Inflammatory macrophage treated with lipopolysaccharide for 4 hours (primary cell): ENCODE data around the gene KLF9.

Experiments used
- DNase-seq: peaks from one replicate; pipeline ENCODE4 v3.0.0-alpha.2; 2020

The KLF9 gene

DNA sequence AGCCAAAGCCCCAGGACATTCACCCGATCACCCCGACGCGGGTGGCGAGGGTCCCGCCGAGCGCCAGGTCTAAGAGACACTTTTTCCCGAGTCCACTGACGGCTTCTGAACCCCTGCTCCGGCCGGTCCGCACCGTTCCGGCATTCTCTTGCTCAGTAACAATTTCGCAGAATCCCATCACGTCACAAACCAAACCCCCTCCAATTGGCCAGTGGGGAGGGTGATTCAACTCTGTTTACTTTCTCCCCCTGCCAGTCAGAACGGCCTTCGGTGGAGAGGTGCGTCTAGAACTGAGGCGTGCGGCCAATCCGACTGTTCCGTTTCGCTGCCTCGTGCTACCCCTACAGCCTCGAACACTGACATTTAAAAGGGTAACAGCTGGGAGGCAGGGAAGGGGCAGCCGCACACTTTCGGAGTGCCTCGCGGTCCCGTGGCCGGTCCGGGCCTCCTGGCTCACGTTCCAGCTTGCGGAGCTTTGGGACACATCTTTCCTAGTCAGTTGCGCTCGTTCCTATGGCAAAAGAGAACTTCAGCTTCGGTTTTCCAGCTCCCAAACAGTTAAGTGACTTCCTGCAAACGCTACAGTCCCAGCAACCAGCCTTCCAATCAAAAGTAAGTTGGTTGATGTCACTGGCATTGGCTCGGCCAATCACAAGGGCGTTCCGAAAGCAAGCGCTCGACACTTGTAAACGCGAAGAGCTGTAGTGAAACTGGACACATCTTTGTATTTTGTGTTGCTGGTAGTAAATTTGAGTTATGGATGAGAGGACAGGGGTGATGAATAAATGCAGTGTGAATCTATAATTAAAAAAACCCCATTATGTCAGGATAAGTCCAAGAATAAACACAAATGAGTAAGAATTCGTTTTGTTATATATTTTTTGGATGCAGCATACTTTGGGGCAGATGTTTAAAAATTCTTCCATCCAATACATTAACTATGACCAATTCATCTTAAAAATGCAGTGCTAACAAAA lies at the start of gene KLF9:
Gene KLF9, minus strand, starts transcription at position 859 of the 977 bp plus-strand sequence. CDS start 1,294 bp downstream, outside the sequence.
- peak; percentile 94 for DNase-seq

DNA sequence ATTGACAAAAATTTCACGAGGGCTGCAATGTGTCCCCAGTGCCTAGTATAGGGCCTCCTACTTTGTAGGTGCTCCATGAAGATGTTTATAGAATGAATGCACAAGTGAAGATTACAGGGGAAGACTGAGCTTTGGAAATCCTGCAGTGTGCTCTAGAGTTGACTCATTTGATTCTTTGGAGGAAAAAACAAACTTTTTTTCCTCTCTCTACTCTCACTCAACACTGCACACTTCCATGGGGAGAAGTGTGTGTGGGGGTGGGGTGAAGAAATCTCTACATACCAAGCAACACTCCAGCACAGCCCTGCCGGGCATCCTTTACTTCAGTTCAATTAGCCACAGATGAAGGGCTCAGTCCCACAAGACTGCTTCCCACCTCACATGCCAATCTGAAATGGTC lies 49.4 kb upstream of the KLF9 start:
- no peak for DNase-seq

DNA sequence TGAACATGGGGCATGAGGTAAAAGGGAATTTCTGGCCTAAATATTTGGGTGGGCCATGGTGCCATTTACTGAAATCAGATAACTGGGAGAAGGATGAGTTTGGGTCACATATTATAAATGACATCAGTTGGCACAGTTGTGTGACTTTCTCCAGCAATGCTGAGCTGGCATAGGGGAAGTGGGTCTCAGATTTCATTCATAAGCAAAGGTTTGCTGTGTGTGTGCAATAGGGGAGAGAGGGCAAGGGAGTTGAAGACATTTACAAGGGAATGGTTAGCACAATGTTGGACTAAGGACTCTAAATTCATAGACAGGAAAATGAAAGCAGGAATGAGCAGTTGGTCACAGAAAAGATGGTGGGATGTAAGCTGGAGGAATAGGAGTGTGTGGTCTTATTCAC lies 47.8 kb upstream of the KLF9 start:
- DNase-seq: no peak

DNA sequence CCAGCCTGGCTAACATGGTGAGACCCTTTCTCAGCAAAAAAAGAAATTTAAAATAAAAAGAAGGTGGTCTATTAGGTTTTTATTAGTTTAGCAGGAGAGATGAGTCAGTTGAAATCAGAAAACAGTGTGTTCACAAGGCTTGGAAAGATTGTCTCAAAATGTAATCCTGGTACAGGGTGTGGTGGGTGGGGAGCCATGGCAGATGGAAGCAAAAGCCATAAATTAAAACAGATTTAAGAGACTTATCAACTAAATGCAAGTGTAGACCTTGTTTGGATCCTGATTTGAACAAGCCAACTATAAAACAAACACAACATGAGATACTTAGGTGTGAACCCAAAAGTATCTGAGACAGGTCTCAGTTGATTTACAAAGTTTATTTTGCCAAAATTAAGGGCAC lies 42.8 kb upstream of the KLF9 start:
- no peak for DNase-seq

DNA sequence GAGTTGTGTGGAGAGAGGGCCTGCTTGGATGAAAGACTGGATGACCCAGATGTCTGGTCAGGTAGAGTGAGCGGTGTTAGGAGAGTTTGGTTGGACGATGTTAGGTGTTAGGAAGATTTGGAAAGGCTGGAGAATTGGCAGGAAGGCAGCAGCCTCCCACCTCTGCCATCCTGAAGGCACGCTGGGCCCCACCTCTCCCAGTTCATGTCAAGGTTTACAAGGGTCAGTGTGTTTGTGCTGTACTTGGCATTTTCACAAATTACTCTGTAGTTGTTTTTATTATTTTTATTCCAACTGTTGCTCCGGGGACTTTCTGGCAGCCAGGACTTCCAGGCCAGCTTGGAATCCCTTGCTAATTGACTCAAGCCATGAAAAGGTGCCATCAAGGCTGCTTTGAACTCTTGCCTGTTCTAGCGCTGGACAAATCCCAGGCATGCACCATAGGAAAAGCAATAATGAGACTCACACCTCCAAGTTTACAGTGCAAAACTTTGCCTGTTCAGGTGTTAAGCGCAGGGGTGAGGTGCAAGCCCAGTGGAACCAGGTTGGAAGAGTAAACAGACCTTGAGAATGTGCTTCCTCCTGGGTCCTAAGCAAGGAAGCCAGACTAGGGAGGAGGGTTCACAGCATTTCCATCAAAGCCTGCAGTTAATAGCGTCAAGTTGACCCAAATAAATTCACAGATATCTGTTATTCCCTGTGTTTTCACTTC lies 41.7 kb upstream of the KLF9 start:
- no peak for DNase-seq

DNA sequence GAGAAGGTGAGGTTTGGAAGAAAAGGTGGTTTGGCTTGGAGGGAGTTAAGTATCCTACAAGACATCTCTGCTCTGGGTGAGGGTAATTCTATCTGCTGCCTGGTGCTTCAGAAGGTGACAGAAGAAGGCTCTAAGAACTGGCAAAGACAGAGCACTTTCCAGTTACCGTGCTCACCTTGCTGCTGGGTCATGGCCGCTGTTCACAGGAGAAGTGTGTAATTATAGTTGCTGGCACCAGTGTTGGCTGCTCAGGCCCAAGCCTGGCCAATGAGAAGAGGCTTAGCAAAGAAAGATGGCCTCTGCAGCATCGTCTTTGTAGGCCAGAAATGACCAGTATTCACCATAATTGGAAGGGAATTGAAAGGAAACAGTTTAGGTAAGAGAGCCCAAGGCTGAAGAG lies 37.9 kb upstream of the KLF9 start:
- DNase-seq: no peak

DNA sequence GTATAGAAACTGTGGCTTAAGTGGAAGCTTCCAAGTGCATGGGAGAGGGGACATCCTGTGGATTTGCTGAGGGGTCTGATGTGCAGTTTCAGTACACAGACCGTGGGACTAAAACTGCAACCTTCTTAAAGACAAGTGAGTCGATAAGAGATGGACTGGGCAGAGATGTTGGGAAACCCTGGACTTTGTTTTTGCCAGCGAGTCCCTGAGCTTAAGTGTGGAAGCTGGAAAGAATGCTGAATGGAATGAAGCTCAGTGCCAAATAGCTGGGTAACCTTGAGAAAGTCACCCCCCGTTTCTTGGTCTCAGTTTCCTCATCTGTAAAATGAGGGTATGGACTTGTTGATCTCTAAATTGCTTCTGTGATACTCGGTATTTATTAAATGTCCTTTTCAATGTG lies 37.3 kb upstream of the KLF9 start:
- no peak for DNase-seq

DNA sequence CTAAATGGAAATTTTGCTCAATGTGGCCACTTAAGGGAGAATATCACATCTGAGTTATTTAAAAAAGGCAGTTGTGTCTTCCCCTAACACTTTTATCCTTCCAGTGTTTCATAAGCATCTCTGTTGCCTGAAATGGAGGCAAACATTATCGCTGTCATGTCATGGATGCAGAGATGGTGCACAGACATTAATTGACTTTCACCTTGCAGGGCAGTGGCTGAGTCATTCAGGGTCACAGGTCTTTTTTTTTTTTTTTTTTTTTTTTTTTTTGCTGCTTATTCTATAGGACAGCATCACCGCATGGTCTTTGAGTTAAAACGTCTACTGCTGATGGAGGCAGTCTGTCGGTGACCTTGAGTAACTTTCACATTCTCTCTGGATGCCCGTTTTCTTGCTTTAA lies 36.3 kb upstream of the KLF9 start:
- no peak for DNase-seq

DNA sequence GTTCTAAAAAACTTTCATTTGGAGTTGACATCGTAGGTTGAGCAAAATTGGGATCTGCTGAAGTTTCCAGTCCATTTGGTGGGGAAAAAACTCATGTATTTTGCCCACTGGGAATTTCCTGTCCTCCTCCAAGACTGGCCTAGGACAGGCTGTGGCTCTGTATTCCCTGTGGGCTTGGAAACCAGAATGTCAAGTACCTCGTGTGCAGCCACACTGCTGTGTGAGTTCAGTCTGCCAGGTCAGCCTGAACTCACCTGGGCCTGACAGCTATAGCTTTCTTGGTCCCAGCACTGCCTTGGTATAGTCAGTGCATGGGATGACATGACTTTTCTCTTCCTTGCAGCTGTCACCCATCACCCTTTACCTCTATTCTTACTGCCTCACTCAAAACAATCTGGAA lies 35.0 kb upstream of the KLF9 start:
- DNase-seq: no peak

DNA sequence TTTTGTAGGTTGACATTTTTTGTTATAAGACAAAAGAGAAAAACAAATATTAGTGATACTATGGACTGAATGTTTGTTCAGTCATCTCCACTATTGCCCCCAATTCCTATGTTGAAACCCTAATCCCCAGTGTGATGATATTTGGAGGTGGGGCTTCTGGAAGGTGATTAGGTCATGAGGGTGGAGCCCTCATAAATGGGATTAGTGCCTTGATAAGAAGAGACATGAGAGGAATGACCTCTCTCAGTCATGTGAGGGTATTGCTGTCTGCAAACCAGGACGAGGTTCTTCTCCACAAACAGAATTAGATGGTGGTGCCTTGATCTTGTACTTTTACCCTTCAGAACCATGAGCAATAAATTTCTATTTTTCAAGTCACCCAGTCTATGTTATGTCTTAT lies 34.5 kb upstream of the KLF9 start:
- no peak for DNase-seq

DNA sequence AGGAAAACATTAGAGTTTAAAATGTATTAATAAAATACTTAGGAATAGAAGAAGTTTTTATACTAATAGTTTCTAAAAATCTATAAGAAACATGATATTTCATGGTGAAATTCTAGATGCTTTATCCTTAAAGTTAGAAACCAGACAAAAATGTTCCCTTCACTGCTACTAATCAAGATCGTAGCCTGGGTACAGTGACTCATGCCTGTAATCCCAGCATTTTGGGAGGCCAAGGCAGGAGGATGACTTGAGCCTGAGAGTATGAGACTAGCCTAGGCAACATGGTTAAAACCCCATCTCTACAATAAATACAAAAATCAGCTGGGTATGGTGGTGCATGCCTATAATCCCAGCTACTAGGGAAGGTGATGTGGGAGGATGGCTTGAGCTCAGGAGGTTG lies 30.4 kb upstream of the KLF9 start:
- no peak for DNase-seq

DNA sequence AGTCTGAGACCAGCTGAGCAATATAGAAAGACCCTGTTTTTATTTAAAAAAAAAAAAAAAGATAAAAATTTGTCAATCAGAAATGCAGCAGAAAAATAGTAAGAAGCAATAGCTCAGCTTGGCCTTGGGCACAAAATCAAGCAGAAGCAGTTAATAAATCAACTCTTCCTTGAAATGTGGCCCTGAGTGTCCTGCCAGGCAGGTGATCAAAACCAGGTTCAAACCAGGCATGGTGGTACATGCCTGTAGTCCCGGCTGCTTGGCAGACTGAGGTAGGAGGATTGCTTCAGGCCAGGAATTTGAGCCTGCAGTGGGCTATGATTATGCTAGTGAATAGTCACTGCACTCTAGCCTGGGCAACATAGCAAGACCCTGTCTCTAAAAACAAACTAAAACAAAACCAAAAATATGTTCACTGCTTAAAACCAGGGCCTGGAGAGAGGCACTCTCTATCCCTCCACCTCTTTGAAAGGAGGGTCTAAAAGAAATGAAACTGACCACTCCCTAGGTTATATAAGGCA lies 27.9 kb upstream of the KLF9 start:
- no peak for DNase-seq

DNA sequence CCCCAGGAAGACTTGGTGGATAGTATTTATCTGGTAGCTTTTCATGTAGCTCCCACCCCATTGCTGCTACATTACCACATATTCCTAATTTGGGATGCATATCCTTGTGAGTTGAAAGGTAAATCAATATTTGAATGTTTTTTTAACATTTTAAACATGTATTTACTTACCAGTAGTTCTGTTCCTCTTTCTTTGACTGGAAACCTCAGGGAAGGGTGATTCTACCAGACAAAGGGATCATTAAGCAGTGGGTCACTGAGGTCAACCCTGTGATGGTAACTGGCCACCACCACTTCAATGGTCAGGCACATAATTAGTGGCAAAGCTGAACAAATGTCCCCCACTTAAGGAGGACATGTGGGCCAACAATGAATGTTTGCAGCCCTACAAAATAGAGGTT lies 27.2 kb upstream of the KLF9 start:
- DNase-seq: no peak

DNA sequence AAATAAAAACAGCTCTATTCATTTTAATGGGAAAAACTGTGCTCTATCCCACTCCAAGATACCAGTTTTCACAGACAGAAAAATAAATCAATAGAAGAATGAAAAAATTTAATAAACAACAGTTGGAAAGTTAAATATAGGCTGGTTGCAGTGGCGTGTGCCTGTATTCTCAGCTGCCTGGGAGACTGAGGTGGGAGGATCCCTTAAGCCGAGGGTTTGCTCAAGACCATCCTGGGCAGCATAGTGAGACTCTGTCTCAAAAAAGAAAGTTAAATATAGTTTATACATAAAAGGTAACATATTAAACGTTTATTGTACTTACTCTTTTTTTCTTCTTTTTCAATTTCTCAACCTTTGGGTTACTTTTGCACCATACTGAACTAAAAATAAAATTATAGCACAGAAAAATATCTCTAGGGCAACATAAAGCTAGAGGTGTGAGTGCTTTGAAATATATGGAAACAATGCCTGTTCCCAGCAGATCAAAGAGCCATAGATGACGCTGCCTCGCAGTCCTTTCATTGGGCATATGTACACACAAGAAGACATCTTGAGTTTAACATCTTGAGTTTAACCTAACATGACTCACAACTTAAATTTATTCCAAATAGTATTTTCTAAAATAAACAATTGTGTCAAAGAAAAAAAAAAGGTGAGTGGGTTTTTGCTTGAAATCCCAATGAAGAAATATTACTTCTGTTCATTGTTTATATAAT lies 25.7 kb upstream of the KLF9 start:
- no peak for DNase-seq

DNA sequence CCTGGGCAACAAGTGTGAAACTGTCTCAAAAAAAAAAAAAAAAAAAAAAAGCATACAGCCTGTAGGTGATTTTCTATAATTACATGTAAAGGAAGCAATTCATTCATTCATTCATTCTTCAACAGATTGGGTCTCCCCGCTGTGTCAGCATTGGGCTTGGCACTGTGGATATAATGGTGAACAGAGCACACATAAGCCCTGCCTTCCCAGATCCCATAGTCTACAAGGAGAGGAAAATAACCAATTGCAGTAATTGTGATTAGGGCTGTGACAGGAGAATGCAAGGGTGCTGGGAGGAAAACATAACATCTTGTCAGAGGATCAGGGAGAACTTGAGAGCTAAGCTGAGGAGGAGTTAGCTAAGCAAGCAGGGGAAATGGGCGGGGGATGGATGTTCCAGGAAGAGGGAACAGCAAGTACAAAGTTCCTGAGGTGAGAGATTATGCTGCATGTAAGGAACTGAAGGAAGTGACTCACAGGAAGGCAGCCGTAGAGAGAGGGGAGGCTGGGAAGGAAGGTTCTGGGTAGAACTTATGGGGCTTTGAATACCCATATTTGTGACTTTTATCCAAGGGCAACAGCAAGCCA lies 24.0 kb upstream of the KLF9 start:
- DNase-seq: peak; percentile 34

DNA sequence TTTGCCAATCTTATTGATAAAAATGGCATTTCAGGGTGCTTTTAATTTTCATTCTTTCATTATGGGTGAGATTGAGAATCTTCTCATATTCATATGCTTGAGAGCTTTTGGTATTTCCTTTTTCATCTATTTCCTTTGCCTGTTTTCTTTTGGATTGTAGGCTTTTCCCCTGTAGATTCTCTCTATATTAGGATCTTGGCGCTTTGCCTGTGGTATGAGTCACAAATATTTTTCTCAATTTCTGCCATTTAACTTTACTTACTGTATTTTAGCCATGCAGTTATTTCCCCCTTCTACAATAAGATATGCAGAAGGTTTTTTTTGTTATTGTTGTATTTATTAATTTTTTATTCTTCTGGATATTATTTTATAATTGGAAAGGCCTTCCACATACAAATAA lies 21.5 kb upstream of the KLF9 start:
- no peak for DNase-seq

DNA sequence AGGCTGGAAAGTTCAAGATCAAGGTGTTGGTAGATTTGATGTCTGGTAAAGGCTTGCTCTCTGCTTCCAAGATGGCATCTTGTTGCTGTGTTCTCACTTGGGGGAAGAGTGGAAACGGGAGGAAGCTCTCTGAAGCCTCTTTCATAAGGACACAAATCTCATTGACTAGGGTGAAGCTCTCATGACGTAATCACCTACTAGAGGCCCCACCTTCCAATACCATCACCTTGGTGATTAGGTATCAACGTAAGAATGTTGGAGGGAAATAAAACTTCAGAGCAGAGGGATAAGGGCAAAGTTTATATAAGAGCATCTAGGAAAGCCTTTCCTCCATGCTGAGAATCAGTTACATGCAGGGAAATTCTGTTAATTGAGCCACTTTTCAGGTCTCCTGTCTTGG lies 15.4 kb upstream of the KLF9 start:
- DNase-seq: no peak

DNA sequence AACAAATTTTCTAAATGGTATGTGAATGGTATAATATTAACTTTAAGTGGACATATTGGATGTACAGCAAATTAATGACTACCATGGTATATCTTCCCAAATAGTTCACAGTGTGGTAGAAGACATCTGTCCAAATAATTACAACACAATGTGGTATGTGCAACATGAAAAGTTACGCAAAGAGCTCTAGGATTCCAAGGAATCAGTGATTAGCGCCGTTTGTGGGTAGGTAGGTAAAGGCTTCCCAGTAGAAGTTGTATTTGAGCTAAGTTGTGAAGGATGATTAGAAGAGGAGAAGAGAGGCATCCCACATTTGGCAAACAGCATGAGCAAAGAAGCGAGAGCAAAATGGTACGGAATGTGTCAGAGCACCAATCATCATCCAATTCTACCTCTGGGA lies 14.3 kb upstream of the KLF9 start:
- DNase-seq: no peak

DNA sequence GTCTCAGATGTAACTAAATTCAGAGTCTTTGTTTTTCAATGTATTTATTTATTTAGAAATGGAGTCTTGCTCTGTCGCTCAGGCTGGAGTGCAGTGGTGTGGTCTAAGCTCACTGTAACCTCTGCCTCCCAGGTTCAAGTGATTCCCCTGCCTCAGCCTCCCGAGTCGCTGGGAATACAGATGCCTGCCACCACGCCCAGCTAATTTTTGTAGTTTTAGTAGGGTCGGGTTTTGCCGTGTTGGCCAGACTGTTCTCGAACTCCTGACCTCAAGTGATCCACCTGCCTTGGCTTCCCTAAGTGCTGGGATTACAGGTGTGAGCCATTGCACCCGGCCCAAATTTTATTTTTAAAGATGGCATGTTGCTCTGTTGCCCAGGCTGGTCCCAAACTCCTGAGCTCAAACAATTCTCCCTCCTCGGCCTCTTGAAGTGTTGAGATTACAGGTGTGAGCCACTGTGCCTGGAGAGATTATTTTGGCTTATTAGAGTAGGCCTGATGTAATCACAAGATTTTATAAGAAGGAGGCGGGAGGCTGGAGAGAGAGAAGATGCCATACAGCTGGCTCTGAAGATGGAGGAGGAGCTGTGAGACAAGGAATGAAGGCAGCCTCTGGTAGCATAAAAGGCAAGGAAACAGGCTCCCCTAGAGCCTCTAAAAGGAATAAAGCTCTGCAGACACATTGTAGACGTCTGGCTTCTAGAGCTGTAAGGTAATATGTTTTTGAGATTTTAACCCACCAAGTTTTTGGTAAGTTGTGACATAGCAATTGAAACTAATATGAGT lies 12.9 kb upstream of the KLF9 start:
- no peak for DNase-seq

DNA sequence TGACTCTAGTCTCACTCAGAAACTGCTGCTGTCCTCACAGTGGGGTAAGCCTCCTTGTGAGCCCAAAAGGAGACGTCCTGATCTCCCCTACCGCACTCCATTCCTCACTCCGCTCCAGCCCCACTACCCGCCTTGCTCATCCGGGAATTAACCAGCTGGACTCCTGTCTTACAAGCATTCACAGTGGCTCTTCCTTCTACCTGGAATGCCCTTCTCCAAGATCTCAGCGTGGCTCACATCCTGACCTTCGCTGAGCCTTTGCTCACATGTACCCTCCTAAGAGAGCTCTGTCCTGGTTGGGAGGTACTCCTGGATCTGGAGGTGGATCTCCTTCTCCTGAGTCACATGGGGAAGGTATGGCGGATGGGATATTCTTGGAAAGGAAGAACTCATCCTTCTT lies 10.7 kb upstream of the KLF9 start:
- DNase-seq: no peak

DNA sequence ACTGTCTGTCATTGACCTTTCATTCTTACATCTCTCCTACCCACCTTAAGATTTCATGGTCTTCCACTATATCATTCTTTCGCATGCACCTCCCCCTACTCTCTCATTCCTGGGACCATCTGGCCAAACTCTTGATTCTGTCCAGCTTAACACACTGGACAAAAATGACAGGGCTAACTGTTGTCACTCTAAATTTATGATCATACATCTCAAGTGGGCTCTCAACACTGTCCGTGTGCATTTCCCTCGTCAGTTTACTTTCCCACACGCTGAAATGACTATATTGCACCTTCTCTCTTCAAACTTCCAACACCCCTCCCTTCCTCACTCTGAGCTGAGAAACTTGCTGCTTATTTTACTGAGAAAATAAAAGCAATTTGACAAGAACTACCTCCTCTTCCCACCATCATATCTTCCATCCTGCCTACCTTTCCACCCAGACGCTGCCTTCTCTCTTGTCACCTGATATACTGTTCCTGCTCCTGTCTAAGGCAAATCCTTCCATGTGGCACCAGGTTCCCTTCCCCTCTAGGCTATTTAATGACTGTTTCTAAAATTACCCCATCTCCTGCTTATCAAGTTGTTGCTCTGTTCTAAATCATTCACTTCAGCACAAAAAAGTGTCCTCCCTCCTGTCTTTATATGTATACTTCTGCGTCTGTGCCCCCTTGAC lies 8.1 kb upstream of the KLF9 start:
- DNase-seq: no peak
